ENCODE measurements around the gene FSD2. TPM values are rescaled to one million over a fixed set of nuclear protein-coding genes. Genes with fewer than 3 reads are reported as not detected.

The FSD2 gene
- total and polyA plus RNA-seq, 10 of the 15 experiments (the other 5 are each of a cell fraction or from before 2014, with no cell fraction given) = under 0.01 to 0.39 (median 0.07) TPM; not detected in 3

DNA sequence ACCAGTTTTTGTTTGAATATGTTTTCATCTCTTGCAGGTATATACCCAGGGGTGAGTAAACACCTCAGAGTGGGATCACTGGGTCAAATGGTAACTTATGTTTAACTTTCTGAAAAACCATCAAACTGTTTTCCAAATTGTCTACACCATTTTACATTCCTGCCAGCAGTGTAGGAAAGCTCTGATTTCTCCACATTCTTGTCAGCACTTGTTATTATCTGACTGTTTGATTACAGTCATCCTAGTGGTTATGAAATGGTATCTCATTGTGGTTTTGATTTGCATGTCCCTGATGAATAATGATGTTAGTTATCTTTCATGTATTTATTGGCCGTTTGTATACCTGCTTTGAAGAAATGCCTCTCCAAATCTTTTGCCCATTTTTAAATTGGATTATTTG lies 13.8 kb downstream of the FSD2 start (continued):
- TF ChIP-seq POLR2AphosphoS2 (IDR thresholded peaks at IDR 0.05; ENCODE audit: low read depth, low read length) = no peak
- TF ChIP-seq ZNF274 (IDR thresholded peaks at IDR 0.05; ENCODE audit: insufficient read depth, insufficient read length) = no peak
- TF ChIP-seq, protein P1, sequence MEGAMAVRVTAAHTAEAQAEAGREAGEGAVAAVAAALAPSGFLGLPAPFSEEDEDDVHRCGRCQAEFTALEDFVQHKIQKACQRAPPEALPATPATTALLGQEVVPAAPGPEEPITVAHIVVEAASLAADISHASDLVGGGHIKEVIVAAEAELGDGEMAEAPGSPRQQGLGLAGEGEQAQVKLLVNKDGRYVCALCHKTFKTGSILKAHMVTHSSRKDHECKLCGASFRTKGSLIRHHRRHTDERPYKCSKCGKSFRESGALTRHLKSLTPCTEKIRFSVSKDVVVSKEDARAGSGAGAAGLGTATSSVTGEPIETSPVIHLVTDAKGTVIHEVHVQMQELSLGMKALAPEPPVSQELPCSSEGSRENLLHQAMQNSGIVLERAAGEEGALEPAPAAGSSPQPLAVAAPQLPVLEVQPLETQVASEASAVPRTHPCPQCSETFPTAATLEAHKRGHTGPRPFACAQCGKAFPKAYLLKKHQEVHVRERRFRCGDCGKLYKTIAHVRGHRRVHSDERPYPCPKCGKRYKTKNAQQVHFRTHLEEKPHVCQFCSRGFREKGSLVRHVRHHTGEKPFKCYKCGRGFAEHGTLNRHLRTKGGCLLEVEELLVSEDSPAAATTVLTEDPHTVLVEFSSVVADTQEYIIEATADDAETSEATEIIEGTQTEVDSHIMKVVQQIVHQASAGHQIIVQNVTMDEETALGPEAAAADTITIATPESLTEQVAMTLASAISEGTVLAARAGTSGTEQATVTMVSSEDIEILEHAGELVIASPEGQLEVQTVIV (IDR thresholded peaks at IDR 0.05; ENCODE audit: borderline replicate concordance, partially characterized antibody) = no peak
- TF ChIP-seq ETV6 (conservative IDR thresholded peaks at IDR 0.05 in 1 of 2, IDR thresholded peaks at IDR 0.05 in 1 of 2; ENCODE audit: borderline replicate concordance in 1 of 2, low read depth in 1 of 2) = no peak
- no peak for TF ChIP-seq EZH2 (IDR thresholded peaks at IDR 0.05; ENCODE audit: borderline replicate concordance, control insufficient read depth, low read depth, low read length)
- no peak for TF ChIP-seq SMC3 (IDR thresholded peaks at IDR 0.05; ENCODE audit: borderline replicate concordance, low read length)
- no peak for TF ChIP-seq MYB (IDR thresholded peaks at IDR 0.05; ENCODE audit: borderline replicate concordance, low read depth, low read length)
- no peak for TF ChIP-seq ZBED1 (IDR thresholded peaks at IDR 0.05; ENCODE audit: borderline replicate concordance)
- TF ChIP-seq SMAD1 (IDR thresholded peaks at IDR 0.05; ENCODE audit: low read depth, partially characterized antibody) = no peak
- TF ChIP-seq STAT3 (IDR thresholded peaks at IDR 0.05; ENCODE audit: low read depth, low read length) = no peak
- TF ChIP-seq, protein P2, sequence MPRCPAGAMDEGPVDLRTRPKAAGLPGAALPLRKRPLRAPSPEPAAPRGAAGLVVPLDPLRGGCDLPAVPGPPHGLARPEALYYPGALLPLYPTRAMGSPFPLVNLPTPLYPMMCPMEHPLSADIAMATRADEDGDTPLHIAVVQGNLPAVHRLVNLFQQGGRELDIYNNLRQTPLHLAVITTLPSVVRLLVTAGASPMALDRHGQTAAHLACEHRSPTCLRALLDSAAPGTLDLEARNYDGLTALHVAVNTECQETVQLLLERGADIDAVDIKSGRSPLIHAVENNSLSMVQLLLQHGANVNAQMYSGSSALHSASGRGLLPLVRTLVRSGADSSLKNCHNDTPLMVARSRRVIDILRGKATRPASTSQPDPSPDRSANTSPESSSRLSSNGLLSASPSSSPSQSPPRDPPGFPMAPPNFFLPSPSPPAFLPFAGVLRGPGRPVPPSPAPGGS (IDR thresholded peaks at IDR 0.05; ENCODE audit: borderline replicate concordance, insufficient read depth, low read depth, low read length, poor library complexity, severe bottlenecking) = no peak
- no peak for TF ChIP-seq EP300 (IDR thresholded peaks at IDR 0.05; ENCODE audit: borderline replicate concordance in 1 of 2, control insufficient read depth in 1 of 2, low read depth in 2 of 2, low read length in 2 of 2)

Measured in GM12878 (cell line).